SU-DHL-6 (cell line): ENCODE measurements around the gene SLC9A5.

Experiments
- EZH2phosphoT487 ChIP-seq: fragments of 200-600 bp; sonication (generic), shearing (Covaris generic); conservative IDR thresholded peaks from 2 replicates; pipeline ENCODE4 v1.6.1; 2018; ENCODE audit warnings: mild to moderate bottlenecking, antibody characterized with exemption, low read length, moderate library complexity, mixed read lengths
- TF ChIP-seq, protein P1 (sequence below): fragments of 200-600 bp; sonication (generic); IDR thresholded peaks from one replicate; pipeline ENCODE4 v1.5.1; 2017; ENCODE audit warnings: antibody characterized with exemption, mild to moderate bottlenecking, low read length, moderate library complexity; ENCODE audit not compliant: insufficient read depth, poor library complexity, severe bottlenecking

DNA sequence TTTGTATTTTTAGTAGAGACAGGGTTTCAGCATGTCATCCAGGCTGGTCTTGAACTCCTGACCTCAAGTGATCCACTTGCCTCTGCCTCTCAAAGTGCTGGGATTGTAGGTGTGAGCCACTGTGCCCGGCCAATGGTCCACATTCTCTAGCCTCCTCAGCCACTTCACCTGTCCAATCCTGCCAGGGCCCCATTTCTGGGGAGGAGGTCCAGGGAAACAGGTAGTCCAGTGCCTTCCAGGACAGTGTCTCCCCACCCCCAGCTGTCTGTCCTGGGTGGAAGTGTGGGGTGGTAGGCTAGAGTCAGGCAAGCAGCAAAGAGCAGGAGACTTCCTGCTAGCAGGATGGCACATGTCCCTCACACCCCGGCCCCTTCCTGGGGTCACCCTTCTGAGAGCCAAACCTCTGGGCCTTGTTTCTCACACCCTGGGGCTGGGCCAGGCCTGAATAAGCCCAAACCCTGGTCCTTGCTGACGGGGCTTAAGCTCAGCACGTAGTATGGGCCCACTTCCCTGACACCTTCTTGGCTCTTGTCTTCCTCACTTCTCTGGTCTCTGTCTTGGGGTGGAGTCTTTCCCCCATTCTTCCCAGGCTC, 6.5 kb upstream of the SLC9A5 start:
- TF ChIP-seq, protein P1, sequence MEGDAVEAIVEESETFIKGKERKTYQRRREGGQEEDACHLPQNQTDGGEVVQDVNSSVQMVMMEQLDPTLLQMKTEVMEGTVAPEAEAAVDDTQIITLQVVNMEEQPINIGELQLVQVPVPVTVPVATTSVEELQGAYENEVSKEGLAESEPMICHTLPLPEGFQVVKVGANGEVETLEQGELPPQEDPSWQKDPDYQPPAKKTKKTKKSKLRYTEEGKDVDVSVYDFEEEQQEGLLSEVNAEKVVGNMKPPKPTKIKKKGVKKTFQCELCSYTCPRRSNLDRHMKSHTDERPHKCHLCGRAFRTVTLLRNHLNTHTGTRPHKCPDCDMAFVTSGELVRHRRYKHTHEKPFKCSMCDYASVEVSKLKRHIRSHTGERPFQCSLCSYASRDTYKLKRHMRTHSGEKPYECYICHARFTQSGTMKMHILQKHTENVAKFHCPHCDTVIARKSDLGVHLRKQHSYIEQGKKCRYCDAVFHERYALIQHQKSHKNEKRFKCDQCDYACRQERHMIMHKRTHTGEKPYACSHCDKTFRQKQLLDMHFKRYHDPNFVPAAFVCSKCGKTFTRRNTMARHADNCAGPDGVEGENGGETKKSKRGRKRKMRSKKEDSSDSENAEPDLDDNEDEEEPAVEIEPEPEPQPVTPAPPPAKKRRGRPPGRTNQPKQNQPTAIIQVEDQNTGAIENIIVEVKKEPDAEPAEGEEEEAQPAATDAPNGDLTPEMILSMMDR, result no peak
- TF ChIP-seq EZH2phosphoT487, result no peak
